ENCODE data around the gene ASB7.

ASB7 gene

DNA sequence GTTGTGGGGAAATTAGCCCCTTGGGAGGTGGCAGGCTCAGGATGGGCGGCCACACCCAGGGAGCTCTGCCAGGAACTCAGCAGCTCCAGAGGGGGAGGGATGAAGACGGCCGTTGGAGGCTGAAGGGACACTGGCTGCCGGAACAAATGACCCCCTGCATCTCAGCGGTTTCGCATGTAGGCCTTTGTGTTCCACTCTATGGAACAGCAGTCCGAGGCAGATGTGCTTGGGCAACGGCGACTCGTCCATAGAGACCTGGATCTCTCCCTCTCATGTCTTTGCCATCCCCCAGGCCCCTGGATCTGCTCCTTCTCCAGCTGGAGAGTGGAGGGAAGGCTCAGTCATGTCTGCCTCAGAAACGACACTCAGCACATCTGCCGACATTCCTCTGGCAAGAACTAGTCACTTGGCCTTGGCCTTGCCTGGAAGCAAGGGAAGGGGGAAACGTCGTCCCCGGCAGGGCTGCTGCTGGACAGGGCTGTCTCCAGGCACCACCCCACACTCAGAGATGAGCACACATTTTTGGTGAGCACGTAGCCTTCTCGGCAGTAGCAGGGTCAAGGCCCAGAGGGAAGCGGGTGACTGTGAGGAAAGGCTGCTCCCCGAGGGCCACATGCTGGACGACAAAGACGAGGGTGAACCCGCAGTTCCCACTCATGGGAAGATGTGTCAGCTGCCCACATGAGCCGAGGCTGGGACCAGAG, 83.8 kb downstream of the ASB7 start:
- DNase-seq (ENCODE audit: low read depth in 3 of 3): no peak

DNA sequence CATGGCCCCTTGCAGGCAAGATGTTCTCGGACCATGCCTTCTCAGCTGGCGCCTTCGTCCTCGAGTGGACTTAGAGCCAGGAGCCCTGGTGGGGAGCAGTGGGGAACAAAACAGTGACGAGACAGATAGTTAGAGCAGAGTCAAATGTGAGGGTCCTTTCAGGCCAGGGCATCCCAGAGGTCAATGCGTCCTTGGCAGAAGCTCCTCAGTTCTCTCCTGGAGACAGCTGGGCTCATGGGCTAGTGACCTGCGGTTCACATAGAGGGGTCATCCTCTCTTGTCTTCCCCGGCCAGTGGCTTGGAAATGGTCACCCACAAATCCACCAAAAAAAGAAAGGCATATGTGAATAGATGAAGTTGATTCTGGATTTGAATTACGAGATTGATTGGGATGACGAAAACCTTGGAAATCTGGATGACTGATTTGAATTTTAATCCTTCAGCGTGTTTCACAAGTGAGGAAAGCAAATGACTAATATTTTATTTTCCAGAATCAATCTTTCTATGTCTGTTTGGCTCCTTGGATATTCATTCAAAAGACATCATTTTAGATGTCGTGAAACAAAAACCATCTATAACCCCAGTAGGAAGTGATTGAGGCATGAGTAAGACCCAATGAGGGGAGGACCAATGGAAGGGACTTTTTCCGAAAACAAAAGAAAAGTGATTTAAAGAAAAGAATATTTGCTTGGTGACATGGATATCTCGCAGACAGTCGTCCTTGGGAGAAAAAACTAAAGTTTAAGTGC, 84.5 kb downstream of the ASB7 start:
- no peak for DNase-seq (ENCODE audit: low read depth in 3 of 3)

DNA sequence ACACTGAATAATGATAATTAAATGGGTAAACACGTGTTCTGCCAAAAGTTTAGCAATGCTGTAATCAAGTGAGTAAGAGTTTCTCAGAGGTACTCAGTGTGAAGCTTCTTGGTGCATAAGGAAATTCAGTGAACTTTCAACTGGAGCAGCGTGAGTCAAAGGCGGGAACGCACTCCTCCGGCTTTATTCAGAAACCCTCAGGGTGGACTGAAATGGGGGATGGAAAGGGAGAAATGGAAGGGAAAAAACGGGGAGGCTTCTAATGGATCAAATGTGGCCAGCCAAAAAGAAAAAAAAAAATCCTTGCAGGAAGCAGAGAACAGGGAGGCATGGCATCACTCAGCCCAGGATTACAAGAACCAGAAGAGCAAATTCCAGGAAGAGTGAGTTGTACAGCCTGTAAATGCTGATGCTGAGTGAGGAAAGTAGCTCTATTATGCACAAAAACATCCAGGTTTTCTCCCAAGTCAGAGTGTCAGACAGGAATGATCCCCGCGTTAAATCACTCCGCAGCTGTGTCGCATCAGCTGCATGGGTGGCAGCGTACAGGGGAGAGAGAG, 85.3 kb downstream of the ASB7 start:
- DNase-seq (ENCODE audit: low read depth in 3 of 3): no peak

DNA sequence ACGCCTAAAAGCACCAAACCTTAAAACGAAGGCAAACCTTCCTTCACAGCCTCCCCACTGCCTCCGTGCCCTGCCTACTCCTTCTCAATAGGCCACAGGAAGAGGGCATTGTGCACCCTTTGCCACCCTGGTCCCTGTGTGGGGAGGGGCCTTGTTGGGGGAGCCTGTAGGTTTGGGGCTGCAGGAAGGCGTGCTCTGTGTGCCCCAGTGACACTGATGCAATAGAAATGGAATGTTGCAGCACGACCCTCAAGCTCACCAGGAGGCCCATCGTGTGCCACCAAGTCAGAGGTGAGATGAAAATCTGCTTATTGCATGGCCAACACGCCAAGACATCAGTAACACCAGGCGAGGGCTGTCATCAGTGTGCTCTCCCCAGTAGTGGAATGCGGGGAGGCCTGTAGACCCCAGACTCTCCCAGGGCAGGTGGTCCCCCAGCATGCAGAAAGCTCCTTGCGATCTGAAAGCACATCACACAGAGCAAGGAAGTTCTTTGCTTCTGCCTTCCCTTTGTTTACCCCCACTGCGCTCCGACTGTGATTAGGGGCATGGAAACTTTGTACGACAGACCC, 86.2 kb downstream of the ASB7 start:
- no peak for DNase-seq (ENCODE audit: low read depth in 3 of 3)

DNA sequence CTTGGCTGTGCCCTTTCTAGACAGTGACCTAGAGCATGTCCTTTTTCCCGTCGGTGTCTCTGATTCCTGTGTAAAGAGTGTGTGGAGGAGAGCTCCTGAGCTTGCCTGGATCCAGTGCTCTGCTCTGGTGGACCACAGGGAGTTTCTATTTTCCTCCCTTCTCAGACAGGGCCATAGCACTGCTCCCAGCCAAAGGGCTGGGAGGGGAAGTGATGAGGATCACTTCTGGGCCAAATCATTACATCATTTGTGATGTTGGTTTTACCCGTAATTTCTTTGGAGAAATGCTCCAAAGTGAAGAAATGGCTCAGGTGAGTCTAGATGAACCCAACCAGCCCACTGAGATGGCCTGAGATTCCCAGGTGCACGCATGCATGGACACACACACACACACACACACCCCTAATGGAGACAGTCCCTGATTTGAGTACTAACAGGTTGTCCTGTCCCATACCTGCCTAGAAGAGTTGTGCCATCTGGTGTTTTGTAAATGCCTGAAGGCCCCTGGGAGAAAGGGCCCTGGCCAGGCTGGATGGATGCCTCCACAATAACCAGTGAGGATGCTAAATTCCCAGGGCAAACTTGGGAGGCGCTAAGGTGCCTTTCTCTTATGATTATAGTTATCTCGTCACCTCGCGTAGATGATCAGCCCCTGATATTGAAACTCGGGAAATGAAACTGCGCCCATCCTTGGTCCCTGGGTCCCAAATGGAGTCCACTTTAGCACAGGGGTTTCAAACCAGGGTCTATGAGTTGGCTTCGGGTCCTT, 86.9 kb downstream of the ASB7 start:
- no peak for DNase-seq (ENCODE audit: low read depth in 3 of 3)

DNA sequence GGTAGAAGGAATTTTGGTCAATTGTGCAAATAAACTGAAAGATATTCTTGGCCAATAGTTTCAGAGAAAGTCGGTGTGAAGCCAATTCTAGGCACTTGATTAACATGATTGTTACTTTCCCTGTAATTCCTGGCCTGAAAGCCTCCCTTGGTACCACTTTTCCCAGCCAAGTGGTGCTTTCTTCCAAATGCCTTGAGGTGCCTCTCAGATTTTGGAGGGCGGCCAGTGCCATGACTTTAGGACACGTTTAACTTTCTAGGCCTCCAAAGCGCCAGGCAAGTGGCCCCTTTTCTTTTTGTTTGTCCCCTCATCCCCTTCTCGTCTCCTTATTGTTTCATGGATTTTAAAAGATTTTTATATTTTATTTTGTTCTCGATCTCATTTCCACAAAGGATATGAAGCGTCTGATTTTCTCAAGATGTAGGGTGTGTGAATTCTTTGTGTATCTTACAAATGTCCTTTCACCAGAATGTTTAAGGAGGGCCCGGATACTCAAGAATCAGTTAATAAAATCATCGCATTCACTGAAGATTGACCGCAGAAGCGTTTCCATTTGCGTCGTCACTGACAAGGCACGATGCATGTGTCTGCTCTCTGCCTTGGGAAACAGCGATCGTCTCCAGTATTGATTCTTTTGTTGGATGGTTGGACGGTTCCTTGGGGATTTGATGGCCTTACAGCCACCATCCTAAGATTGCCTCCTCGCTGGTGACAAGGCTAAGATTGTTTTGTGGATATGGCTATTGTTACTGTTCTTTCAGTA, 87.8 kb downstream of the ASB7 start:
- DNase-seq (ENCODE audit: low read depth in 3 of 3): no peak

DNA sequence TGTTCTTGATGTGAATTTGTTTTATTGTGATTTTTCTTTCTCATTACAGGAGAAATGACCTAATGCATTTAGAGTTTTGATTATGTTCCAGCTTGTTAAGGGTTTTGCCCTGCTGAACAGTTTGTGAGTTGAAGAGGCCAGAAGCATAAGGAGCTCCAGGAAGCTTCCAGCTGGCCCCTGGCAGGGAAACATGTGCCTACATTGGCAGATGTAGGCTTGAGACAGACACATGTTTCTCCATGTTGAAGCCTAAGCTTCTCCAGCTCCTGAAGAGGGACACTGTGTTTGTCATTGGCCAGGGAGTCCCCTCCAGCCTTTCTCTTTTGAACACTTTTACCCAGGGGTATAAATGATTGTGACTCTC, 88.4 kb downstream of the ASB7 start:
- no peak for DNase-seq (ENCODE audit: low read depth in 3 of 3)

DNA sequence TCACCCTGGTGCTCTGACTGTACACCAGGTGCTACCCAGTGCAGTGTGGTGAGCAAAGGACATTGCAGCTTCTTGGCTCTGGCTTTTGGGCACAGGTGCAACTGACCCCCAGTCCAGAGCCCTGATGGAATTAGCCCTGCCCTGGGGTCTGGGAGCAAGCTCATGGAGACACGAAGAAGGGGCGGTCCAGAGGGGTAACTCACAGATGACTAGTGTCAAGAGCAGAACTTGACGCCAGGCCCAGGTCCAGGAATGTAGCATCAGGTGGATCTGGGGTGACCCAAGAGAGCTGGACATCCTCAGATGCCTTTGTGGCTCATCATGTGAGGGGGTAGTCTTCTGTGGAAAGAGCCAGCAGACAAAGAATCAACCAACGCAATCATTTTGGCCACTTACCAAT, 88.9 kb downstream of the ASB7 start:
- DNase-seq (ENCODE audit: low read depth in 3 of 3): no peak

DNA sequence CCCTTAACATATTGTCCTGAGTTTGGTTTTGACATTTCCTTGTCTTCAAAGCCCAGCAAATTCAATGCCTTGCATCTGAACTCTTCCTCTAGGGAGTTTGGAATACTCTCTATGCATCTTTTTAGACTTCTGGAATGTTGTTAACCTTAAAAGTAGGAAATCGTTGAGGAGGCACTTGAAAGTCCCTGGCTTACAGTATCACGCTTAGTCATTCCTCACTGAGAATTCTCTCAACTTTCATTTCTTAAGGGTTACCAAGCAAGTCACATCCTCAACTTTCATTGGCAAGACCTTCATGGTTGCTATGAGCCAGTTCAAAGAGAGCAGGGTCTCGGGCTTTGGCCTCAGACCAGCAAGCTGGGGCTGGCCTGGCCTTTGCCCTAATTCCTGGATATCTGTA, 89.9 kb downstream of the ASB7 start:
- no peak for DNase-seq (ENCODE audit: low read depth in 3 of 3)

DNA sequence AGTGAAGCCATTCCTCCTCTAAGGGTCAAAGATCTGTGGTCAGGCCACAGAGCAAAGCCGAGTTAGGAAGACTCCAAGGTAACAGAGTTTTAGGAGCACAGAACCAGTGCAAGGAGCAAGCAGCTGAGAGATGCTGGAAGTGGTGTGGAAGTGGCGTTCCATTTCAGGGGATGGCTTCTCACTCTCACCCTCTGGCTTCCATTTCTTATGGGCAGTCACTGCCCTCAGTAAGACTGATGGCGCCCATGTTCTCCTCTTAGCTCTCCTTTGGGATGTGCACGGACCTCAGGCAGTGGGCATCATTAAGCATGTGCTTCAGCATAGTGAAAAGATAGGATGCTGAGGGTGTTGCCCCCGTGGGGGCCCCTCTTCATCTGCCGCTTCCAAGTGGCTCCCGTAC, 90.3 kb downstream of the ASB7 start:
- no peak for DNase-seq (ENCODE audit: low read depth in 3 of 3)

DNA sequence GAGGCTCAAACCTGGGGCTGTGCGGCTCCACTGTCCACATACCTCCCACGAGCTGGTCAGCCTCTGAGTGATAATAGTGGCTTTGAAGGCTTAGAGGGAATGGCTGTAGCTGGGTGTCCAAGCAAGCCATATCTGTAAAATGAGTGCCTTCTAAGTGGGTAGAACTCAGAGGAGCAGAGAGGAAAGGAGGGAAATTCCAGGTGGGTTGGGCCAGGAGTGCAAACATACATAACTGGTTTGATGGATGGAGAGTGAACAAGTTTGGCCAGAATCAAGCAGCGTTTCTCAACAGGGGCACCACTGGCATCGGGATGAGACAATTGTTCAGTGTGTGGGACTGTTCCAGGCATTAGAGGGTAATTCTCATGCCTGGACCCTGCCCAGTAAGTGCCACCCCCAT, 91.1 kb downstream of the ASB7 start:
- no peak for DNase-seq (ENCODE audit: low read depth in 3 of 3)

DNA sequence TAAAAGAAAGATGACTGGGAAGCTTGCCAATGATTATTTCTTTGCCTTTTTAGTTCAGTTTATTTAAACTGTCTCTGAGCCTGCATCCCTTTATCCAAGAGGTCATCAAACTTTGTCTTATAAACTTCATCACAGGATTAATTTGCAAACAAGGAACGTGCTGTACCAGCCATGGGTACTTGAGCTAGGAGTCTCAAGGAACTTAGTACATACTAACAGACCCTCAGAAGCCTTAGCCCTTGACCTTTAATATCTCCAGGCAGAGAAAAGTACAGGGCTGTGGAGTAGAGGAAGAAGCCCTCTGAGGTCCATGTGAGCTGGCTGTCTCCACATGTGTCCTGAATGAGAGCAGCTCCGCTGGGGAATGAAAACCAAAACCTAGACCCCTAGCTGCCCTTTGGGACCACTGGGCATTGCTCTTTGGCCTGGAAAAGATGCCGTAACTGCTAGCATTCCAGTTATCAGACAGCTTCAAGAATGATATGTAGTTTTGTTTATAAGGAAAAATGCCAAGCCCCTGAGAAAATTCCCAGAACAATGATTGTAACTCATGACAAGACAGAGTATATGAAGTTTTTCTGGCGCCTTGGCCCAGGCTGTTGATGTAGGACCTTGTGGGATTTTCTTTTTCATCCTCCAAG, 92.1 kb downstream of the ASB7 start:
- DNase-seq (ENCODE audit: low read depth in 3 of 3): no peak

DNA sequence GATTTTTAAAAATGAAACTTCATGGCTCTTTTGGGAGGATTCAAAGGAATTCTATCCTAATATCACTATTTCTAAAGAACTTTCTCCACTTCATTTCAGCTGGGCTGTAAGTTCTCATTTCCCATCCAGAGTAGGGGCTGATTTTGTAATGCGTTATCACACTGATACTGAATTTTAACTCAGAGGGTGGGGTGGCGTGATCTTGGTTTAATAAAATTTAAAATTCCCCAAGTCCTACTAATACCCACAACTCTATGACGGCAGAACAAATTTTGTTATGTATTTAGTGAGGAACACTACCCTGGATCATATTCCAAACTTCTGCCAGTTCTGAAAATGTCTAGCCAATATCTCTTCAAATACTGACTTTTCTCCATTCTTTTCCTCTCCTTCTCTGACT, 92.7 kb downstream of the ASB7 start:
- DNase-seq (ENCODE audit: low read depth in 3 of 3): no peak

DNA sequence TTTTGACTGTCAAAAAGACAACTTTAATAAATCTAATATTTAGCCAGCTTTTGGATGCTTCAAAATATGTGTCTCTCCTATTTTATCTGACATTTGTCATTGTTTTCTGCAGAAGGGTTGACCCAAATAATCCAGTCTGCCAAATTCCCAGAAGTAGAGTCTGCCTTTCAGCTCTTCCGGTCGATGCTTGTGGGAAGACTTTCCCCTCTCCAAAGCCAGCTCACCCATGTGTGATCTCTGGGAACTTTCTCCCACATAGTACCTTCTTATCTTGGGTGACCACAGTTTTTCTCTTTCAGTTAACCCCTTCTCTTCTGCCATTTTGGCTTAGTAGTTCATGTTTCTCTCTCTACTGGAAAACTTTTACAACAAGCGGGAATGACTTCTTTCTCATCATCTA, 94.1 kb downstream of the ASB7 start:
- DNase-seq (ENCODE audit: low read depth in 3 of 3): no peak

Measured in stimulated activated CD4-positive, alpha-beta T cell treated with anti-CD3 and anti-CD28 coated beads, TNF-alpha, amount 100 ng/mL, for 48 hours (primary cell).